H1 (cell line): Measurements from ENCODE around the gene PKP3. TPM values are rescaled to one million over a fixed set of nuclear protein-coding genes. Genes with fewer than 3 reads are reported as not detected.

Experiments used
- CTCF ChIA-PET: fragments of 300-600 bp; sonication (Branson Sonifier 250); formaldehyde crosslinking; loops from one replicate; lab custom pipeline; 2021; ENCODE audit not compliant: partially characterized antibody; lab: Charles Lee
- POLR2A ChIA-PET: fragments of 300-600 bp; sonication (Branson Sonifier 250); formaldehyde crosslinking; loops from one replicate; lab custom pipeline; 2021; ENCODE audit warnings: inconsistent platforms; ENCODE audit not compliant: partially characterized antibody; lab: Charles Lee
- DNase-seq, 2 experiments: peaks; one replicate each; pipeline versions ENCODE4 v3.0.0 to v3.0.0-alpha.2; 2010 to 2022; ENCODE audit warnings: low spot score in 2 of 2, low read depth in 1 of 2, mixed read lengths in 1 of 2
- FAIRE-seq: peaks from 2 replicates; lab custom pipeline; 2011; peaks lifted over from hg19 to GRCh38; lab: Jason Lieb, UNC
- H2AFZ ChIP-seq: 2 replicates; pipeline ENCODE4 v1.8.1; 2012; ENCODE audit warnings: low read length, inconsistent platforms
- H2AK5ac ChIP-seq: 2 replicates; pipeline ENCODE4 v1.6.1; 2013; ENCODE audit warnings: low read depth, low read length
- H2BK120ac ChIP-seq: replicated peaks from 2 replicates; pipeline ENCODE3; 2013; ENCODE audit warnings: low read depth, low read length, inconsistent platforms
- H2BK12ac ChIP-seq: 2 replicates; pipeline ENCODE4 v1.6.1; 2013; ENCODE audit warnings: low read depth, low read length
- H2BK15ac ChIP-seq: 2 replicates; pipeline ENCODE4 v1.6.1; 2013; ENCODE audit warnings: low read length
- H2BK20ac ChIP-seq: 2 replicates; pipeline ENCODE4 v1.6.1; 2013; ENCODE audit warnings: low read length
- H2BK5ac ChIP-seq: 2 replicates; pipeline ENCODE4 v1.6.1; 2013; ENCODE audit warnings: low read depth, low read length
- H3K14ac ChIP-seq: 2 replicates; pipeline ENCODE4 v1.6.1; 2013; ENCODE audit warnings: inconsistent platforms; ENCODE audit not compliant: insufficient read length
- H3K18ac ChIP-seq: 2 replicates; pipeline ENCODE4 v1.6.1; 2013; ENCODE audit warnings: low read length; ENCODE audit errors: extremely low read depth
- H3K23ac ChIP-seq: 2 replicates; pipeline ENCODE4 v1.6.1; 2013; ENCODE audit warnings: inconsistent platforms; ENCODE audit not compliant: insufficient read length
- H3K23me2 ChIP-seq: 2 replicates; pipeline ENCODE4 v1.6.1; 2013; ENCODE audit warnings: low read depth, low read length
- H3K27ac ChIP-seq: 2 replicates; pipeline ENCODE4 v1.6.1; 2011; ENCODE audit warnings: low read depth, low read length, inconsistent platforms
- H3K27me3 ChIP-seq, 4 experiments: replicated peaks in 1 of 4; 1 replicate in 1 of 4; 2 replicates in 3 of 4; pipeline versions ENCODE4 v1.6.1 to v1.8.1; 2011 to 2013; ENCODE audit warnings: low read length in 3 of 4, mild to moderate bottlenecking in 3 of 4, inconsistent platforms in 2 of 4, mixed read lengths in 2 of 4, moderate library complexity in 1 of 4; ENCODE audit not compliant: control insufficient read depth in 3 of 4, insufficient read depth in 3 of 4; ENCODE audit errors: extremely low read depth in 1 of 4
- H3K36me3 ChIP-seq, 4 experiments: 2 replicates each; pipeline versions ENCODE4 v1.6.1 to v1.8.1; 2011 to 2013; ENCODE audit warnings: mild to moderate bottlenecking in 4 of 4, low read length in 3 of 4, moderate library complexity in 2 of 4, control low read depth in 1 of 4, inconsistent platforms in 1 of 4; ENCODE audit not compliant: insufficient read depth in 4 of 4, control insufficient read depth in 2 of 4
- H3K4ac ChIP-seq: replicated peaks from 2 replicates; pipeline ENCODE3; 2013; ENCODE audit warnings: low read length, low read depth, mixed read lengths, inconsistent platforms; ENCODE audit not compliant: insufficient read length
- H3K4me1 ChIP-seq, 4 experiments: replicated peaks in 1 of 4; 1 replicate in 1 of 4; 2 replicates in 3 of 4; pipeline versions ENCODE4 v1.6.1 to v1.8.1; 2011 to 2013; ENCODE audit warnings: low read length in 3 of 4, inconsistent platforms in 2 of 4, mixed read lengths in 1 of 4; ENCODE audit not compliant: insufficient read depth in 4 of 4, control insufficient read depth in 3 of 4
- H3K4me2 ChIP-seq, 2 experiments: 2 replicates each; pipeline versions ENCODE4 v1.6.1 to v1.8.1; 2011 to 2013; ENCODE audit warnings: low read depth in 2 of 2, low read length in 2 of 2, control low read depth in 1 of 2, inconsistent platforms in 1 of 2, mild to moderate bottlenecking in 1 of 2; ENCODE audit not compliant: insufficient read depth in 1 of 2
- H3K4me3 ChIP-seq, 4 experiments: fragments of 200-600, 300-600 bp in 1 of 4; sonication (generic), shearing (Covaris generic), sonication (Bioruptor Twin) in 1 of 4; 2 replicates each; pipeline versions ENCODE4 v1.5.1 to v1.8.1; 2011 to 2016; ENCODE audit warnings: low read length in 4 of 4, low read depth in 3 of 4, control low read depth in 2 of 4, inconsistent platforms in 2 of 4, mild to moderate bottlenecking in 2 of 4, mixed read lengths in 1 of 4, moderate library complexity in 1 of 4; ENCODE audit not compliant: insufficient read depth in 2 of 4; ENCODE audit errors: extremely low read depth in 1 of 4
- H3K56ac ChIP-seq: replicated peaks from 2 replicates; pipeline ENCODE3; 2013; ENCODE audit warnings: low read depth, mild to moderate bottlenecking, mixed read lengths, low read length, inconsistent platforms; ENCODE audit not compliant: insufficient read length
- H3K79me1 ChIP-seq: 2 replicates; pipeline ENCODE4 v1.6.1; 2013; ENCODE audit warnings: low read depth, low read length, control low read depth
- H3K79me2 ChIP-seq, 2 experiments: 2 replicates each; pipeline versions ENCODE4 v1.6.1 to v1.8.1; 2012 to 2013; ENCODE audit warnings: low read length in 2 of 2, mild to moderate bottlenecking in 2 of 2, inconsistent platforms in 1 of 2; ENCODE audit not compliant: insufficient read depth in 2 of 2, control insufficient read depth in 1 of 2
- H3K9ac ChIP-seq, 4 experiments: replicated peaks in 1 of 4; 1 replicate in 1 of 4; 2 replicates in 3 of 4; pipeline versions ENCODE4 v1.6.1 to v1.8.1; 2011 to 2013; ENCODE audit warnings: low read depth in 3 of 4, low read length in 3 of 4, control low read depth in 2 of 4, mild to moderate bottlenecking in 2 of 4, moderate library complexity in 2 of 4, inconsistent platforms in 1 of 4; ENCODE audit errors: extremely low read depth in 1 of 4
- H3K9me3 ChIP-seq, 2 experiments: 2 replicates each; pipeline versions ENCODE4 v1.6.1 to v1.8.1; 2012 to 2013; ENCODE audit warnings: mild to moderate bottlenecking in 2 of 2, moderate library complexity in 2 of 2, control low read depth in 1 of 2, inconsistent platforms in 1 of 2, low read depth in 1 of 2, low read length in 1 of 2, mixed read lengths in 1 of 2; ENCODE audit not compliant: insufficient read depth in 2 of 2
- H4K20me1 ChIP-seq, 2 experiments: replicated peaks in 1 of 2; 2 replicates each; pipeline versions ENCODE3 to v1.8.1; 2011 to 2013; ENCODE audit warnings: inconsistent platforms in 2 of 2, low read length in 2 of 2, mild to moderate bottlenecking in 1 of 2; ENCODE audit not compliant: insufficient read depth in 2 of 2, control insufficient read depth in 1 of 2
- H4K5ac ChIP-seq: 2 replicates; pipeline ENCODE4 v1.6.1; 2013; ENCODE audit warnings: low read length, low read depth, mixed read lengths, inconsistent platforms; ENCODE audit not compliant: insufficient read length
- H4K8ac ChIP-seq: 2 replicates; pipeline ENCODE4 v1.8.0; 2013; ENCODE audit warnings: mild to moderate bottlenecking, moderate library complexity, low read length, inconsistent platforms; ENCODE audit not compliant: insufficient read depth; ENCODE audit errors: extremely low read depth
- H4K91ac ChIP-seq: replicated peaks from 2 replicates; pipeline ENCODE3; 2013; ENCODE audit warnings: low read length, mixed read lengths, inconsistent platforms; ENCODE audit not compliant: insufficient read length
- MAFK ChIP-seq: IDR thresholded peaks from 2 replicates; pipeline ENCODE4 v1.6.1; 2012; ENCODE audit warnings: low read depth, mild to moderate bottlenecking, improper control_type of control experiment, low read length
- RAD21 ChIP-seq, 2 experiments: IDR thresholded peaks in 1 of 2; conservative IDR thresholded peaks in 1 of 2; 2 replicates each; pipeline ENCODE4 v1.6.1; 2011; ENCODE audit warnings: low read depth in 2 of 2, low read length in 2 of 2, improper control_type of control experiment in 1 of 2, inconsistent platforms in 1 of 2, mild to moderate bottlenecking in 1 of 2, moderate library complexity in 1 of 2
- SP1 ChIP-seq: IDR thresholded peaks from 2 replicates; pipeline ENCODE4 v1.6.1; 2011; ENCODE audit warnings: low read depth, low read length
- TAF1 ChIP-seq: IDR thresholded peaks from 2 replicates; pipeline ENCODE4 v1.6.1; 2011; ENCODE audit warnings: mild to moderate bottlenecking, low read depth, low read length
- ZNF274 ChIP-seq: IDR thresholded peaks from 2 replicates; pipeline ENCODE4 v1.7.0; 2012; ENCODE audit warnings: low read length, borderline replicate concordance; ENCODE audit errors: extremely low read depth
- WGBS, 2 experiments: shearing (Covaris generic) in 1 of 2; methylation state at CpG; one replicate each; pipeline versions ENCODE4 v1.1.6 to v1.1.7; 2013 to 2015; ENCODE audit warnings: low lambda C conversion rate in 2 of 2, mixed read lengths in 2 of 2, inconsistent platforms in 1 of 2, low coverage in 1 of 2, missing lambda C conversion rate in 1 of 2; ENCODE audit not compliant: insufficient replicate concordance in 2 of 2, insufficient coverage in 1 of 2, insufficient read length in 1 of 2; ENCODE audit errors: extremely low coverage in 1 of 2, missing lambda C conversion rate in 1 of 2; 5-methylcytosine and 5-hydroxymethylcytosine counted together
- polyA plus RNA-seq, 7 experiments: library from polyadenylated mRNA; depleted of rRNA in 3 of 7; stranded (reverse) in 5 of 7; unstranded in 2 of 7; fragments of >200 nt in 5 of 7; fragments of 200-250 nt in 2 of 7; gene quantifications; 1 replicate in 5 of 7; 2 replicates in 1 of 7; 4 replicates in 1 of 7; pipeline versions ENCODE4 v1.2.1 to v1.2.3, GENCODE V29; 2011 to 2013; ENCODE audit warnings: missing spikeins in 2 of 7, mixed read lengths in 2 of 7
- total RNA-seq: library from RNA; stranded (reverse); fragmentation: NEBNext Ultra II Directional; extraction: Animal tissue kit (Norgen Biotek cat#: 25700); gene quantifications from 2 replicates; pipeline ENCODE4 v1.2.1, GENCODE V29; 2021
- TF ChIP-seq, protein P1 (sequence below): IDR thresholded peaks from 2 replicates; pipeline ENCODE4 v1.6.1; 2012; ENCODE audit warnings: low read length, inconsistent platforms

PKP3 gene
- total and polyA plus RNA-seq, 2 of the 8 experiments (the other 6 are each of a cell fraction or from before 2014, with no cell fraction given) = 16.7 to 28.7 TPM

DNA sequence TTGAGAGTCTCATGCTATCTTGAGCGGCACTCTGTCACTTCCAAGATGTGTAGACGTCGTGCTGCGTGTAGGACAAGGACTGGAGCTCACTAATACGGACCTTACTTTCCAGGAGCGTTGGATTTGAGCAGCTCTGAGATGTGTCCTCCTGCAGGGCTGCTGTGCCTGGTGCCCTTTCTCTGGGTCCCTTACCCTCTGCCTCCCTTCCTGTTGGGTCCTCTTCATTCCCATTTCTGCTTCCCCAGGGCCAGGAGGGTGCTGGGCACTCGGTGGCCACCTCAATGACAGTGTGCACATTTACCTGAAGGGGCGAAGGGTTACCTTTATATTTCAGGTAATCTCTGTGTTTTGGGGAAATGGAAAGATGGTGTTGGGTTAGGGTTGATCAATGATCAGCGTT lies 60.0 kb downstream of the PKP3 start:
- H3K4me3 ChIP-seq = no peak overlapping the region
- H3K4ac ChIP-seq = no peak overlapping the region
- peaks cover 22 to 74% of the 10 kb centered on the region in 2 experiments for H3K79me2 ChIP-seq
- H2BK12ac ChIP-seq = no peak overlapping the region
- no peak overlapping the region for H4K8ac ChIP-seq
- H2AK5ac ChIP-seq = no peak overlapping the region
- no peak overlapping the region for H3K18ac ChIP-seq
- no peaks in the 10 kb centered on the region; the same call in 1 of the 2 replicates for H3K23me2 ChIP-seq
- no peak overlapping the region for H4K91ac ChIP-seq
- no peak overlapping the region for H3K23ac ChIP-seq
- H3K79me1 ChIP-seq = peaks cover 21% of the 10 kb centered on the region; the same call in 1 of the 2 replicates
- H3K27ac ChIP-seq = no peak overlapping the region
- peaks cover 15 to 23% of the 10 kb centered on the region in 2 experiments for H4K20me1 ChIP-seq
- H3K27me3 ChIP-seq = no peaks in the 10 kb centered on the region
- no peaks in the 10 kb centered on the region for H3K9me3 ChIP-seq
- H3K9ac ChIP-seq = no peak overlapping the region
- H2BK120ac ChIP-seq = no peak overlapping the region
- FAIRE-seq (no peak), DNase-seq (no peak)
- H3K14ac ChIP-seq = no peak overlapping the region
- H2AFZ ChIP-seq = no peak overlapping the region
- H3K4me2 ChIP-seq = no peak overlapping the region
- no peak overlapping the region for H2BK15ac ChIP-seq
- no peak overlapping the region for H4K5ac ChIP-seq
- peaks cover 3 to 24% (median 6%) of the 10 kb centered on the region in 4 experiments for H3K4me1 ChIP-seq
- H3K36me3 ChIP-seq = peaks cover 2 to 11% (median 3%) of the 10 kb centered on the region in 4 experiments; a peak in 3 of 8 replicates
- H3K56ac ChIP-seq = no peak overlapping the region
- 95% methylated on average over 9 of the region's 9 CpGs; no CpG with 5 or more reads in 1 of the 2 experiments for WGBS, 2 experiments
- no peak overlapping the region; the same call in 1 of the 2 replicates for H2BK5ac ChIP-seq
- POLR2A ChIA-PET = interaction anchor here (0.6 to 1.5 kb wide), 5 partner anchors 10 to 73 kb away, joined by 3 to 4 read pairs (median 3); partner anchors contain the start of gene ANO9
- CTCF ChIA-PET = interaction anchor here (0.9 to 1.2 kb wide), 2 partner anchors 64 to 90 kb away, joined by 3 to 5 read pairs; no protein-coding TSS in a partner anchor
- no peak overlapping the region for H2BK20ac ChIP-seq
- TF ChIP-seq RAD21 (IDR thresholded peaks at IDR 0.05 in 1 of 2, conservative IDR thresholded peaks at IDR 0.05 in 1 of 2; ENCODE audit: low read depth in 2 of 2, low read length in 2 of 2) = no peak
- TF ChIP-seq, protein P1, sequence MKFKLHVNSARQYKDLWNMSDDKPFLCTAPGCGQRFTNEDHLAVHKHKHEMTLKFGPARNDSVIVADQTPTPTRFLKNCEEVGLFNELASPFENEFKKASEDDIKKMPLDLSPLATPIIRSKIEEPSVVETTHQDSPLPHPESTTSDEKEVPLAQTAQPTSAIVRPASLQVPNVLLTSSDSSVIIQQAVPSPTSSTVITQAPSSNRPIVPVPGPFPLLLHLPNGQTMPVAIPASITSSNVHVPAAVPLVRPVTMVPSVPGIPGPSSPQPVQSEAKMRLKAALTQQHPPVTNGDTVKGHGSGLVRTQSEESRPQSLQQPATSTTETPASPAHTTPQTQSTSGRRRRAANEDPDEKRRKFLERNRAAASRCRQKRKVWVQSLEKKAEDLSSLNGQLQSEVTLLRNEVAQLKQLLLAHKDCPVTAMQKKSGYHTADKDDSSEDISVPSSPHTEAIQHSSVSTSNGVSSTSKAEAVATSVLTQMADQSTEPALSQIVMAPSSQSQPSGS = no peak
- TF ChIP-seq TAF1 = no peak
- no peak for TF ChIP-seq MAFK
- TF ChIP-seq ZNF274 = no peak
- TF ChIP-seq SP1 = no peak
